Measurements from ENCODE around the gene KRTAP5-5. TPM values are rescaled to one million over a fixed set of nuclear protein-coding genes. Genes with fewer than 3 reads are reported as not detected.

KRTAP5-5 gene
- total RNA-seq, 1 experiment from 2014 or later, result not detected

DNA sequence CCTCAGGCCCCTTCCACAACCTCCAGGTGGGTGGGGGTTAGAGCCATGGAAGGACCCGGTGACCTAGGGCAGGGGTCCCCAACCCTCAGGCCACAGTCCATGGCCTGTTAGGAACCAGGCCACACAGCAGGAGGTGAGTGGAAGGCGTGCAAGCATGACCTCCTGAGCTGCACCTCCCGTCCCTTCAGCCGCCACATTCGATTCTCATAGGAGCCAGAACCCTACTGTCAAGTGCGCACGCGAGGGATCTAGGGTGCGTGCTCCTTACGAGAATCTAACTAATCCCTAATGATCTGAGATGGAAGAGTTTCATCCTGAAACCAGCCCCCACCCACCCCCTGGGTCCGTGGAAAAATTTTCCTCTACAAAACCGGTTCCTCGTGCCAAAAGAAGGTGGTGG lies 4.0 kb upstream of the KRTAP5-5 start:
- H3K4me1 Mint-ChIP-seq, result peaks cover 15% of the 10 kb centered on the region
- CTCF ChIA-PET, result interaction anchor here (0.6 to 8.5 kb wide), 2 partner anchors 21 to 30 kb away, joined by 3 to 102 read pairs; partner anchors contain the start of gene KRTAP5-2

DNA sequence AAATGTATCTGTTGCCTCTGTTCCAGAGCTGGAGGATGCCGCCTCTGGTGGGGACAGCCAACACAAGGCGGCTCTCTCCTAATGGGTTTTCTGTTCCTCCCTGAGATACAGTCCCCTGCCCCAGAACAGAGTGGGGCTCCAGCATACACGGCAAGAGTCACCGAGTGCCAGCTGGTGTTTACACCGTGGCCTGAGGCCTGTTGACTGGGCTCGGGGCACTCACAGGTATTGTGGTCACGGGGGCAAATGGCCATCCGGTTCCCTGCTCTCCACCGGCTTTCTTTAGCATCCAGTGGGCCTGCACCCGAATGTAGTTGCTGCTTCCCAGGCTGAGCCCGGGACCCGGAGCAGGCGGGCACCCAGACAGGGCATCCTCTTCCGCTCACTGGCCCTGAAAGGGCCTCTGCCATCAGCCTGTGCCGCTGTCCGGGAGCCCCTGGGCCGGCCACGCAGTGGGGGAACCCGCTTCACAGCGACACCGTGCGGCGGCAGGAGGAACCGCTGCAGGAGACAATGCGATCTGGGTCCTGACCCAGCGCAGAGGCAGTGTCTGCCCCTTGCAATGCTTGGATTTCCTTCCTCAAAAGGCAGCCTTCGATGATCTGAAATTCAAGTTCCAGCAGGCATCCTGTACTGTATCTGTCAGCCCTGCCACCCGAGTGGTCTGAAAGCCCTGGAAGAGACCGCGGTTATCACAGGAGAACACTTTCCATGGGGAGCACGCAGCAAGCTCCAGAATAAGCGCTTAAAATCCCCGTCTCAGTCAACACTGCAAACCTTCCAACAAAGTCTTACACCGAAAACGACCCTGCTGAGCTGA lies 859 bp upstream of the KRTAP5-5 start:
- peaks cover 41% of the 10 kb centered on the region for H3K27me3 Mint-ChIP-seq (ENCODE audit: low read depth)
- CTCF ChIA-PET, result interaction anchor here (0.7 to 8.5 kb wide), 14 partner anchors 11 to 401 kb away, joined by 3 to 102 read pairs (median 4); partner anchors contain the start of genes KRTAP5-2 and KRTAP5-3
- peak; percentile 97 for ATAC-seq
- TF ChIP-seq MAX (CRISPR knock-in tag; IDR thresholded peaks at IDR 0.05) (peak; percentile 68), NFATC4 (CRISPR knock-in tag; IDR thresholded peaks at IDR 0.05) (no peak), HMGXB4 (CRISPR knock-in tag; IDR thresholded peaks at IDR 0.05) (peak; percentile 76), ZNF423 (CRISPR knock-in tag; IDR thresholded peaks at IDR 0.05) (peak; percentile 74; the same call in 1 of the 2 replicates), ETV6 (CRISPR knock-in tag; IDR thresholded peaks at IDR 0.05) (peak; percentile 45; the same call in 1 of the 2 replicates), ZNF219 (CRISPR knock-in tag; IDR thresholded peaks at IDR 0.05; ENCODE audit: borderline replicate concordance) (no peak), CTCF (IDR thresholded peaks at IDR 0.05) (peak; percentile 91), OVOL2 (CRISPR knock-in tag; IDR thresholded peaks at IDR 0.05; ENCODE audit: borderline replicate concordance) (no peak)

More for the DNA sequence above, 4.0 kb upstream of the KRTAP5-5 start:
- ATAC-seq, result no peak
- Mint-ChIP-seq H3K27me3 (ENCODE audit: low read depth) (peaks cover 37% of the 10 kb centered on the region), H3K9me3 (no peaks in the 10 kb centered on the region), H3K36me3 (no peaks in the 10 kb centered on the region), H3K4me3 (no peak overlapping the region), H3K27ac (no peak overlapping the region)
- POLR2A ChIA-PET, result no interaction called here
- TF ChIP-seq, protein P1, sequence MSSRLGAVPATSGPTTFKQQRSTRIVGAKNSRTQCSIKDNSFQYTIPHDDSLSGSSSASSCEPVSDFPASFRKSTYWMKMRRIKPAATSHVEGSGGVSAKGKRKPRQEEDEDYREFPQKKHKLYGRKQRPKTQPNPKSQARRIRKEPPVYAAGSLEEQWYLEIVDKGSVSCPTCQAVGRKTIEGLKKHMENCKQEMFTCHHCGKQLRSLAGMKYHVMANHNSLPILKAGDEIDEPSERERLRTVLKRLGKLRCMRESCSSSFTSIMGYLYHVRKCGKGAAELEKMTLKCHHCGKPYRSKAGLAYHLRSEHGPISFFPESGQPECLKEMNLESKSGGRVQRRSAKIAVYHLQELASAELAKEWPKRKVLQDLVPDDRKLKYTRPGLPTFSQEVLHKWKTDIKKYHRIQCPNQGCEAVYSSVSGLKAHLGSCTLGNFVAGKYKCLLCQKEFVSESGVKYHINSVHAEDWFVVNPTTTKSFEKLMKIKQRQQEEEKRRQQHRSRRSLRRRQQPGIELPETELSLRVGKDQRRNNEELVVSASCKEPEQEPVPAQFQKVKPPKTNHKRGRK (CRISPR knock-in tag; IDR thresholded peaks at IDR 0.05; ENCODE audit: borderline replicate concordance), result no peak
- TF ChIP-seq FOXK1 (CRISPR knock-in tag; IDR thresholded peaks at IDR 0.05) (no peak), NFATC4 (CRISPR knock-in tag; IDR thresholded peaks at IDR 0.05) (no peak), ZNF671 (CRISPR knock-in tag; IDR thresholded peaks at IDR 0.05) (no peak), STAT6 (CRISPR knock-in tag; conservative IDR thresholded peaks at IDR 0.05; ENCODE audit: low read depth) (no peak), ZNF138 (CRISPR knock-in tag; conservative IDR thresholded peaks at IDR 0.05) (no peak), GABPB1 (CRISPR knock-in tag; IDR thresholded peaks at IDR 0.05) (no peak), E2F5 (CRISPR knock-in tag; IDR thresholded peaks at IDR 0.05) (no peak), MLX (CRISPR knock-in tag; IDR thresholded peaks at IDR 0.05) (no peak), OVOL2 (CRISPR knock-in tag; IDR thresholded peaks at IDR 0.05; ENCODE audit: borderline replicate concordance) (no peak), TCF7 (CRISPR knock-in tag; IDR thresholded peaks at IDR 0.05; ENCODE audit: low read depth) (no peak), GRHL2 (CRISPR knock-in tag; IDR thresholded peaks at IDR 0.05; ENCODE audit: insufficient replicate concordance, severe bottlenecking) (no peak), FOXJ3 (CRISPR knock-in tag; IDR thresholded peaks at IDR 0.05; ENCODE audit: borderline replicate concordance) (no peak), JUN (CRISPR knock-in tag; IDR thresholded peaks at IDR 0.05) (no peak), JAZF1 (CRISPR knock-in tag; IDR thresholded peaks at IDR 0.05) (no peak)
- TF ChIP-seq, protein P2, sequence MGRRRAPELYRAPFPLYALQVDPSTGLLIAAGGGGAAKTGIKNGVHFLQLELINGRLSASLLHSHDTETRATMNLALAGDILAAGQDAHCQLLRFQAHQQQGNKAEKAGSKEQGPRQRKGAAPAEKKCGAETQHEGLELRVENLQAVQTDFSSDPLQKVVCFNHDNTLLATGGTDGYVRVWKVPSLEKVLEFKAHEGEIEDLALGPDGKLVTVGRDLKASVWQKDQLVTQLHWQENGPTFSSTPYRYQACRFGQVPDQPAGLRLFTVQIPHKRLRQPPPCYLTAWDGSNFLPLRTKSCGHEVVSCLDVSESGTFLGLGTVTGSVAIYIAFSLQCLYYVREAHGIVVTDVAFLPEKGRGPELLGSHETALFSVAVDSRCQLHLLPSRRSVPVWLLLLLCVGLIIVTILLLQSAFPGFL (CRISPR knock-in tag; IDR thresholded peaks at IDR 0.05; ENCODE audit: borderline replicate concordance), result no peak
- no peak for DNase-seq (ENCODE audit: low spot score)

More for the DNA sequence above, 859 bp upstream of the KRTAP5-5 start:
- no peaks in the 10 kb centered on the region for H3K9me3 Mint-ChIP-seq
- no peak overlapping the region for H3K4me3 Mint-ChIP-seq
- peak; percentile 80 for DNase-seq (ENCODE audit: low spot score)
- POLR2A ChIA-PET, result no interaction called here
- H3K4me1 Mint-ChIP-seq, result peaks cover 16% of the 10 kb centered on the region
- H3K36me3 Mint-ChIP-seq, result no peaks in the 10 kb centered on the region
- H3K27ac Mint-ChIP-seq, result no peak overlapping the region
